ENCODE data around the gene CTNNB1.

CTNNB1 gene

GRCh38 chr3:41249318-41249717 lies 50.0 kb downstream of the CTNNB1 start:
- ChIA-PET POLR2A (no interaction called here), CTCF (no interaction called here)
- DNase-seq (ENCODE audit: extremely low spot score), result no peak
- TF ChIP-seq CTCF (IDR thresholded peaks at IDR 0.05; ENCODE audit: control extremely low read depth, extremely low read depth, low read depth, missing control alignments), result no peak

- DNase-seq (ENCODE audit: extremely low spot score), result no peak
- no peak for TF ChIP-seq CTCF (IDR thresholded peaks at IDR 0.05; ENCODE audit: control extremely low read depth, extremely low read depth, low read depth, missing control alignments)
- CTCF ChIA-PET, result interaction anchor here (1.0 to 1.2 kb wide), 3 partner anchors 11 to 17 kb away, joined by 3 to 5 read pairs (median 4); no protein-coding TSS in a partner anchor
- POLR2A ChIA-PET, result no interaction called here
Observed at GRCh38 chr3:41250825-41251224, 51.5 kb downstream of the CTNNB1 start.

GRCh38 chr3:41251593-41251992 lies 52.3 kb downstream of the CTNNB1 start:
- TF ChIP-seq CTCF (IDR thresholded peaks at IDR 0.05; ENCODE audit: control extremely low read depth, extremely low read depth, low read depth, missing control alignments), result no peak
- DNase-seq (ENCODE audit: extremely low spot score), result no peak
- ChIA-PET CTCF (interaction anchor here (1.0 to 1.1 kb wide), 2 partner anchors 11 to 12 kb away, joined by 3 to 4 read pairs; no protein-coding TSS in a partner anchor), POLR2A (no interaction called here)

GRCh38 chr3:41258239-41258800 lies 59.0 kb downstream of the CTNNB1 start:
- POLR2A ChIA-PET, result no interaction called here
- CTCF ChIA-PET, result no interaction called here
- DNase-seq (ENCODE audit: extremely low spot score), result no peak
- no peak for TF ChIP-seq CTCF (IDR thresholded peaks at IDR 0.05; ENCODE audit: control extremely low read depth, extremely low read depth, low read depth, missing control alignments)

GRCh38 chr3:41259449-41260062 lies 60.3 kb downstream of the CTNNB1 start:
- no peak for DNase-seq (ENCODE audit: extremely low spot score)
- TF ChIP-seq CTCF (IDR thresholded peaks at IDR 0.05; ENCODE audit: control extremely low read depth, extremely low read depth, low read depth, missing control alignments), result no peak
- POLR2A ChIA-PET, result no interaction called here
- CTCF ChIA-PET, result no interaction called here

GRCh38 chr3:41260063-41260450 lies 60.8 kb downstream of the CTNNB1 start:
- DNase-seq (ENCODE audit: extremely low spot score), result no peak
- TF ChIP-seq CTCF (IDR thresholded peaks at IDR 0.05; ENCODE audit: control extremely low read depth, extremely low read depth, low read depth, missing control alignments), result no peak
- CTCF ChIA-PET, result no interaction called here
- POLR2A ChIA-PET, result no interaction called here

All from GM10248 (cell line).